Measurements from ENCODE around the gene OR10D3. TPM values are rescaled to one million over a fixed set of nuclear protein-coding genes. Genes with fewer than 3 reads are reported as not detected.

OR10D3 gene
- polyA plus RNA-seq, 1 donor (not counting 4 experiments of a cell fraction or from before 2014, with no cell fraction given), result not detected

DNA sequence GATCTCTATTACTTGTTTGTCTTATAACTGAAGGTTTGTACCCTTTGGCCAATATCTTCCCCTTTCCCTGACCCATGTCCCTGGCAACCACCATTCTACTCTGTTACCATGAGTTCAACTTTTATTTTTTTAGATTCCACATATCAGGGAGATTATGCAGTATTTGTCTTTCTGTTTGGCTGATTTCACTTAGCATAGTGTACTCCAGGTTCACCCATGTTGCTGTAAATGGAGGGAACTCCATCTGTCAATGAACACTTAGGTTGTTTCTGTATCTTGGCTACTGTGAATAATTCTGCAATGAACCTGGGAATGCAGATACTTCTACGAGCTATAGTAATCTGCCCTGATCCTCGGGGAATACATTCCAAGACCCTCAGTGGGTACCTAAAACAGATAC is 14.9 kb downstream of the OR10D3 start:
- TF ChIP-seq, protein P1, sequence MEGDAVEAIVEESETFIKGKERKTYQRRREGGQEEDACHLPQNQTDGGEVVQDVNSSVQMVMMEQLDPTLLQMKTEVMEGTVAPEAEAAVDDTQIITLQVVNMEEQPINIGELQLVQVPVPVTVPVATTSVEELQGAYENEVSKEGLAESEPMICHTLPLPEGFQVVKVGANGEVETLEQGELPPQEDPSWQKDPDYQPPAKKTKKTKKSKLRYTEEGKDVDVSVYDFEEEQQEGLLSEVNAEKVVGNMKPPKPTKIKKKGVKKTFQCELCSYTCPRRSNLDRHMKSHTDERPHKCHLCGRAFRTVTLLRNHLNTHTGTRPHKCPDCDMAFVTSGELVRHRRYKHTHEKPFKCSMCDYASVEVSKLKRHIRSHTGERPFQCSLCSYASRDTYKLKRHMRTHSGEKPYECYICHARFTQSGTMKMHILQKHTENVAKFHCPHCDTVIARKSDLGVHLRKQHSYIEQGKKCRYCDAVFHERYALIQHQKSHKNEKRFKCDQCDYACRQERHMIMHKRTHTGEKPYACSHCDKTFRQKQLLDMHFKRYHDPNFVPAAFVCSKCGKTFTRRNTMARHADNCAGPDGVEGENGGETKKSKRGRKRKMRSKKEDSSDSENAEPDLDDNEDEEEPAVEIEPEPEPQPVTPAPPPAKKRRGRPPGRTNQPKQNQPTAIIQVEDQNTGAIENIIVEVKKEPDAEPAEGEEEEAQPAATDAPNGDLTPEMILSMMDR (optimal IDR thresholded peaks at IDR 0.05 in 1 of 3, IDR thresholded peaks at IDR 0.05 in 1 of 3, conservative IDR thresholded peaks at IDR 0.05 in 1 of 3; ENCODE audit: extremely low read depth in 1 of 3, insufficient read depth in 2 of 3, low read length in 3 of 3), result no peak
- no peak for TF ChIP-seq EZH2 (IDR thresholded peaks at IDR 0.05; ENCODE audit: low read length)
- Histone ChIP-seq H4K20me1 (ENCODE audit: control insufficient read depth, extremely low read depth, insufficient read depth, low read length) (no peaks in the 10 kb centered on the region), H3K27ac (ENCODE audit: control insufficient read depth, insufficient read depth, low read length) (no peak overlapping the region), H2AFZ (ENCODE audit: control insufficient read depth, low read length) (no peak overlapping the region), H3K9me3 (ENCODE audit: control insufficient read depth, low read depth, low read length) (no peaks in the 10 kb centered on the region), H3K4me1 (ENCODE audit: control insufficient read depth, extremely low read depth, insufficient read depth, low read length) (peaks cover 8% of the 10 kb centered on the region), H3K9me1 (ENCODE audit: control insufficient read depth, extremely low read depth, insufficient read depth, low read length) (no peaks in the 10 kb centered on the region), H3K4me2 (ENCODE audit: control insufficient read depth, extremely low read depth, insufficient read depth, low read depth, low read length) (no peak overlapping the region), H3K27me3 (ENCODE audit: control insufficient read depth, extremely low read depth, insufficient read depth, low read length) (no peaks in the 10 kb centered on the region), H3K9ac (ENCODE audit: control insufficient read depth, extremely low read depth, insufficient read depth, low read length) (no peak overlapping the region), H3K79me2 (ENCODE audit: control insufficient read depth, insufficient read depth, low read length) (no peaks in the 10 kb centered on the region), H3K36me3 (ENCODE audit: control insufficient read depth in 2 of 2, extremely low read depth in 1 of 2, insufficient read depth in 2 of 2, low read length in 2 of 2) (no peaks in the 10 kb centered on the region), H3K4me3 (ENCODE audit: control insufficient read depth in 2 of 3, extremely low read depth in 1 of 3, insufficient read depth in 2 of 3, low read depth in 1 of 3, low read length in 3 of 3) (no peak overlapping the region)
- DNase-seq (ENCODE audit: low read depth, low spot score) (no peak), FAIRE-seq (no peak)
- dilution Hi-C loops (cut with MboI; ENCODE audit: extremely low pct_ligation_motif_present, low sequenced_read_pairs), result no loop called here

DNA sequence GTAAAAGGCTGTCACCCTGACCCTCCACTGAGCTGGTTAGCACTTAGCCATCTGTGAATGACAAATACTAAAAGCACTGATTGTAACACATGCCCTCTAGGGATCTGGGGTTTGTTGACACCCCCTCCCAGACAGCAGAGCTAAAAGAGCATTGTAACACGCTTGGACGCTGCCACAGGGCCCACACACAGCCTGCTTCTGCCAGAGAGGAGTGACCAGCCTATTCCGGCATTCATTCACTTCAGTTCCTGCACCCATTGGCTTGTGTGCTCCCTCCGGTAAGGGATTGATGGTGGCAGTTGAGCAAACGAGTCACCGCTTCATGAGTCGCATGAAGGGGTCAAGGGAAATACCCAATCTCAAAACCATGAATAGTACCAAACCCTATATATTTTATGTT is 15.8 kb downstream of the OR10D3 start:
- H3K9ac ChIP-seq (ENCODE audit: control insufficient read depth, extremely low read depth, insufficient read depth, low read length), result no peak overlapping the region
- no peak overlapping the region for H3K27ac ChIP-seq (ENCODE audit: control insufficient read depth, insufficient read depth, low read length)
- H3K4me2 ChIP-seq (ENCODE audit: control insufficient read depth, extremely low read depth, insufficient read depth, low read depth, low read length), result no peak overlapping the region
- no peaks in the 10 kb centered on the region for H3K79me2 ChIP-seq (ENCODE audit: control insufficient read depth, insufficient read depth, low read length)
- no peaks in the 10 kb centered on the region for H3K27me3 ChIP-seq (ENCODE audit: control insufficient read depth, extremely low read depth, insufficient read depth, low read length)
- no peaks in the 10 kb centered on the region for H4K20me1 ChIP-seq (ENCODE audit: control insufficient read depth, extremely low read depth, insufficient read depth, low read length)
- H3K9me1 ChIP-seq (ENCODE audit: control insufficient read depth, extremely low read depth, insufficient read depth, low read length), result no peaks in the 10 kb centered on the region
- H3K4me1 ChIP-seq (ENCODE audit: control insufficient read depth, extremely low read depth, insufficient read depth, low read length), result peaks cover 8% of the 10 kb centered on the region
- H3K36me3 ChIP-seq (ENCODE audit: control insufficient read depth in 2 of 2, extremely low read depth in 1 of 2, insufficient read depth in 2 of 2, low read length in 2 of 2), result no peaks in the 10 kb centered on the region
- dilution Hi-C loops (cut with MboI; ENCODE audit: extremely low pct_ligation_motif_present, low sequenced_read_pairs), result no loop called here
- no peak for DNase-seq (ENCODE audit: low read depth, low spot score)
- H3K4me3 ChIP-seq (ENCODE audit: control insufficient read depth in 2 of 3, extremely low read depth in 1 of 3, insufficient read depth in 2 of 3, low read depth in 1 of 3, low read length in 3 of 3), result no peak overlapping the region
- H2AFZ ChIP-seq (ENCODE audit: control insufficient read depth, low read length), result no peak overlapping the region
- FAIRE-seq, result no peak
- no peak for TF ChIP-seq EZH2 (IDR thresholded peaks at IDR 0.05; ENCODE audit: low read length)
- no peaks in the 10 kb centered on the region for H3K9me3 ChIP-seq (ENCODE audit: control insufficient read depth, low read depth, low read length)

DNA sequence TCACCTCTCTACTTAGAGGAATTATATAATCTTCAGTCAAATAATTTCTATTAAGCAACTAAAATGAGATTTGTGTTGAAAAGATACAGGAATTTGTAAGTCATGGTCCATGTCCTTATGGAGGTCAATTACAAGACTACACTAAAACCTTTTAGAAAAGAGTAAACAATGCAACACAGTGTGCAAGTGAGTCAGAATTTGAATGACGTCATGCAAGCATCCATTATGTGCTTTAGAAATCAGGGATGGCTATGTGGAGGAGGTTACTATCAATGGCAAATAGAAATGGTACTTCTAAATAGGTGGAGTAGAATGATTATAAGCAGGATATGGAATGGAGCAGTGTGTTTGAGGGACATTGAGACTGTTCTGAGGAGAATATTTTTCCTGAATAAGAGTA is 16.6 kb downstream of the OR10D3 start:
- DNase-seq (ENCODE audit: low read depth, low spot score) (no peak), FAIRE-seq (no peak)
- H4K20me1 ChIP-seq (ENCODE audit: control insufficient read depth, extremely low read depth, insufficient read depth, low read length), result no peaks in the 10 kb centered on the region
- no peaks in the 10 kb centered on the region for H3K79me2 ChIP-seq (ENCODE audit: control insufficient read depth, insufficient read depth, low read length)
- no peak overlapping the region for H3K27ac ChIP-seq (ENCODE audit: control insufficient read depth, insufficient read depth, low read length)
- no peaks in the 10 kb centered on the region for H3K27me3 ChIP-seq (ENCODE audit: control insufficient read depth, extremely low read depth, insufficient read depth, low read length)
- dilution Hi-C loops (cut with MboI; ENCODE audit: extremely low pct_ligation_motif_present, low sequenced_read_pairs), result no loop called here
- no peak overlapping the region for H3K4me3 ChIP-seq (ENCODE audit: control insufficient read depth in 2 of 3, extremely low read depth in 1 of 3, insufficient read depth in 2 of 3, low read depth in 1 of 3, low read length in 3 of 3)
- no peak overlapping the region for H3K4me2 ChIP-seq (ENCODE audit: control insufficient read depth, extremely low read depth, insufficient read depth, low read depth, low read length)
- H2AFZ ChIP-seq (ENCODE audit: control insufficient read depth, low read length), result no peak overlapping the region
- no peaks in the 10 kb centered on the region for H3K9me3 ChIP-seq (ENCODE audit: control insufficient read depth, low read depth, low read length)
- peaks cover 4% of the 10 kb centered on the region for H3K4me1 ChIP-seq (ENCODE audit: control insufficient read depth, extremely low read depth, insufficient read depth, low read length)
- no peak overlapping the region for H3K9ac ChIP-seq (ENCODE audit: control insufficient read depth, extremely low read depth, insufficient read depth, low read length)
- H3K9me1 ChIP-seq (ENCODE audit: control insufficient read depth, extremely low read depth, insufficient read depth, low read length), result no peaks in the 10 kb centered on the region
- TF ChIP-seq EZH2 (IDR thresholded peaks at IDR 0.05; ENCODE audit: low read length), result no peak
- TF ChIP-seq, protein P1 (optimal IDR thresholded peaks at IDR 0.05 in 1 of 3, IDR thresholded peaks at IDR 0.05 in 1 of 3, conservative IDR thresholded peaks at IDR 0.05 in 1 of 3; ENCODE audit: extremely low read depth in 1 of 3, insufficient read depth in 2 of 3, low read length in 3 of 3), result no peak
- H3K36me3 ChIP-seq (ENCODE audit: control insufficient read depth in 2 of 2, extremely low read depth in 1 of 2, insufficient read depth in 2 of 2, low read length in 2 of 2), result no peaks in the 10 kb centered on the region

Measured in keratinocyte (primary cell).